A549 treated with Hydrocortisone at 1 μM for 4 hours (cell line): ENCODE results near the gene SHF. TPM values are rescaled to one million over a fixed set of nuclear protein-coding genes. Genes with fewer than 3 reads are reported as not detected.

ENCODE experiments used
- total RNA-seq: library from RNA; stranded (reverse); fragments of 200-300 nt; extraction: Qiagen RNA extraction; gene quantifications from 5 replicates; pipeline ENCODE4 v1.2.3, GENCODE V29; 2022

The SHF gene
- 0.36 to 0.88 TPM (median 0.44 TPM) in 5 replicates for total RNA-seq

GRCh38 chr15:45187894-45188830, at the start of gene SHF:
Gene SHF (minus strand): TSS chr15:45187966. CDS start chr15:45187951, 15 bp downstream.

GRCh38 chr15:45129651-45130129, 58.1 kb downstream of the SHF start, which contains the start of the genes DUOX1 and DUOXA1:
Gene DUOX1 (plus strand): TSS chr15:45129994. CDS start chr15:45131967, 1,973 bp downstream.
Gene DUOXA1 (minus strand): TSS chr15:45129879. CDS start chr15:45123014, 6,865 bp downstream.

Other genes starting within 250 kb of the SHF start
- gene TERB2, start 231.3 kb downstream of the SHF start, total RNA-seq = not detected in 5 replicates
- gene SORD, start 164.8 kb downstream of the SHF start, total RNA-seq = 29.6 to 37.1 TPM (median 32.8 TPM) in 5 replicates
- 0.02 to 0.06 TPM (median 0.03 TPM) in 5 replicates for gene DUOX2, start 73.8 kb downstream of the SHF start, total RNA-seq
- gene DUOXA2, start 73.6 kb downstream of the SHF start, total RNA-seq = not detected in 5 replicates
- 0.07 to 0.18 TPM (median 0.08 TPM) in 5 replicates for gene DUOXA1, start 58.1 kb downstream of the SHF start, total RNA-seq
- 0.02 to 0.10 TPM in 2 of 5 replicates, not detected in the others for gene DUOX1, start 58.0 kb downstream of the SHF start, total RNA-seq
- gene SLC28A2, start 64.3 kb upstream of the SHF start, total RNA-seq = not detected in 5 replicates
- gene GATM, start 190.6 kb upstream of the SHF start, total RNA-seq = 1.8 to 3.2 TPM (median 2.4 TPM) in 5 replicates